Activated T-cell treated with anti-CD3 and anti-CD28 coated beads, Interleukin-2, amount 50 U/mL, for 1 hour (primary cell): ENCODE measurements around the gene CTXN1.
"Not testable (repeated sequence)": the region's sequence is repeated elsewhere in the genome, so short reads cannot be mapped to it uniquely, and the experiment has no call there.

Source experiments
- DNase-seq: peaks from one replicate; pipeline ENCODE4 v3.0.0-alpha.2; 2020

Gene CTXN1

GRCh38 chr19:7926021-7926726, at the start of gene CTXN1:
Gene CTXN1, minus strand, starts transcription at chr19:7926135. Its CDS starts 597 bp downstream, at chr19:7925538.
- peak; percentile 87 for DNase-seq

DNA sequence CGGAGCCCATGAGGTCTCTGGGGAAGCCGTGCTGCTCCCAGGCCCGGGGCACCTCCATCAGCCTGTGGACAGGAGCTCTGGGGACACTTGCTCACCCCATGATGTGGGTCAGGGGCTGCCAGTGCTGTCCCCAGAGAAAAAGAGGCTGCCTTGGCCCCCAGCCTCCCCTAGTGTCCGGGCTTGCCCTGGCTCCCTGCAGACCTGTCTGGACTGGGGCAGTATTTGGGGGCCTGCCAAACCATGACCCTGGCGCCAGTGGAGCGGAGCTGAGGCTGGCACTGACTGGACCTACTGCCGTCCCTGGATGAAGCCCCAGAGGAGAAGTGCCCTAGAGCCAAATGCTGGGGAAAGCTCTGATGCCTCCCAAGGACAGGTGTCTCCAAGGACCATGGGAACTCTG, 49.1 kb upstream of the CTXN1 start:
- DNase-seq: no peak

DNA sequence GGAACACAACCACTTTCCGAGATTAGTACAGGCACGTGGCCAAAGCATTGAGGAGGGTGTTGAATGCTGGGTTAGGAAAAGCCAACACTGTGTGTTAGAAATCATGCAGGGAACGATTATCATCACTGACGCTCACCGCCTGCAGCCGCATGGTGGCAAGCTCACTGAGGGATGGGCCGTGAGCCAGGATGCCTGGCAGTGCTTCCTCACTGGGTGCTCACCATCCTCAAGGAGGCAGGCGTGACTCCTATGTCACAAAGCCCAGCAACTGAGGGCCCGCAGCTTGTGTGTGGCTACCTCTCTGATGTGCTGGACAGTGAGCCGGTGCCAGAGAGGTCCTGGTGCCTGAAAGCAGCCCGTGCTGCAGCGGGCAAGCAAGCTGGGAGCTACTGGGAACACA, 47.9 kb upstream of the CTXN1 start:
- no peak for DNase-seq

GRCh38 chr19:7971553-7972520, 45.9 kb upstream of the CTXN1 start:
- no peak for DNase-seq

- no peak for DNase-seq
Observed at GRCh38 chr19:7970716-7971448, 44.9 kb upstream of the CTXN1 start.

- DNase-seq: no peak
Observed at GRCh38 chr19:7969555-7969939, 43.6 kb upstream of the CTXN1 start.

DNA sequence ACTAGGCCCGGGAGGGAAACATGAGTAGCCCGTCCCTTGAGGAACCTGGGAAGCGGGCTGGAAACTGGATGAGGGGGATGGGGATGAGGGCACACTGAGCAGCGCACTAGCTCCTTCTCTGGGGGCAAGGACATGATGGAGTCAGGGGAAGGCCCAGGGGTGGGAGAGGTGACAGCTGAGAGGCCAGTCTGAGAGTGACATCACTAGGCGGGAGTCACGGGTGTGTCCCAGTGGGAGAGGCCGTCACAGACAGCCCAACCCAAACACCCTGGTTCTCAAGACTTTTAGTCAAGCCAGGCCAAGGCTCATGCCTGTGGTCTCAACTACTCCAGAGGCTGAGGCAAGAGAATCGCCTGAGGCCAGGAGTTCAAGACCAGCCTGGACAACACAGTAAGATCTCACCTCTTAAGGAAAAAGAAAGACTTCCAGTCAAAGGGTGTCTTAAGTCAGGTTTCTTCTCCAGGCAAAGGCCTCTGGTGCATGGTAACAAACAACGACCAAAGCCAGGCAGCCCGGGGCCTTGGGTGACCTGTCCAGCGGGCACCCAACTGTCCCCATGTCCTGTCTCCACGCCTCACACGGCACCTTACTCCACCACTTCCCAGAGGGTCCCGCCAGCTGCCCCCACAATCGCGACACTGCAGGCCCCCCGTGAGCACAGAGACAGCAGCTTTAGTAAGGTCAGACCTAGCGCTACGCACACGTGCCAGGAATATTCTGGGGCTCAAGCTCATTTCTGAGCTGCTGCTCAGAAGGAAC, 43.0 kb upstream of the CTXN1 start:
- DNase-seq: no peak

GRCh38 chr19:7968008-7968795, 42.3 kb upstream of the CTXN1 start:
- no peak for DNase-seq

DNA sequence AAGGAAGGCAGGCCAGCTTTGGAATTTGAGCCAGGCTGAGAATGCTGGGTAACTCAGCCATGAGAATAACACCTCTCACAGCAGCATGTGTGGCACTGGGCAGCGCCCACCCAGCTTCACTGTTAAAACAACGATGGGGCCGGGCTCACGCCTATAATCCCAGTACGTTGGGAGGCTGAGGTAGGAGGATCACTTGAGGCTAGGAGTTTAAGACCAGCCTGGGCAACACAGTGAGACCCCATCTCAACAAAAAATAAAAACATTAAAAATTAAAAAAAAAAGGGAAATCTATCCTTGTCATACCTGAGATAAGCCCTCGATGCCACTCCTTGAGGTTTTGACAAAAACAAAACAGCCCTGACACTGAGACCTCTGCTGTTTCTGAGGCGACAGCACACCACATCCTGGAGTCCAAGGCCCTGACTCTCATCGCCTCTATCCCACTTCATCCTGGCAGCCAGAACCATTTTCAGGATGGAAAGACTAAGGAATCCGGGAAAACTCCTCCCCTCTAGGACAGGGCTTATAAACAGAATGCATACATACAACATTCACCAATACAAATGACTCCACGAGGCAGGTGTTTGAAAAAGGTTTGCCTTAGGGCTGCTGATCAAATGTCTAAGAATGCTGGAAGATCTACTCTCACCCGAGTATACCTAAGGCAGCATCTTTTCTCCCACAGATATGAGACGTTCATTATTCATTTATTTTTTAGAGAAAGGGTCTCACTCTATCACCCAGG, 40.2 kb upstream of the CTXN1 start:
- no peak for DNase-seq

DNA sequence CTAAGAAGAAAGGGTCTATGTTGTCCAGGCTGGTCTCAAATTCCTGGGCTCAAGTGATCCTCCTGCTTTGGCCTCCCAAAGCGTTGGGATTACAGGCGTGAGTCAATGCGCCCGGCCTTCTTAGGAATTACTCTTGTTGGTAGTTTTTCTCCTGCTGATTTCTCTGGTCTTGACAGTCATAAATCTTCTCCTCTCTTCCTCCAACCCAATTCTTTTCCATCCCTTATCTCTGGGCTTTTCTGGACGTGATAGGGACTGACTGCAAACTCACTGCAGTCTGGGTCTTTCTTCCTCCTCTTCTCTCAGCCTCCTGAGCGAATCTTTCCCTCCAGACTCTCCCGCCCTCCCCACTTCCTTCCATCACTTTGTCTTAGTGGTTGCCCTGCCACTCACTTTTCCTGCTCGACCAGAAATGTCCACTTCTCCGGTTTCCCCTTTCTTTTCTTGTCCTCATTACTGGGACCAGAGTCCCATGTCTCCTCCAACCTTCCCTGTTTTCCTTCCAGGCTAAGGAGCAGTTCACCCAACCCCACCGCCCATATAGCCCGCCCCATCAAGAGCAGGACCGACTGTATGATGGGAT, 39.4 kb upstream of the CTXN1 start:
- no peak for DNase-seq

- no peak for DNase-seq
Observed at GRCh38 chr19:7963566-7963965, 37.6 kb upstream of the CTXN1 start.

- no peak for DNase-seq
Observed at GRCh38 chr19:7962644-7963268, 36.8 kb upstream of the CTXN1 start.

DNA sequence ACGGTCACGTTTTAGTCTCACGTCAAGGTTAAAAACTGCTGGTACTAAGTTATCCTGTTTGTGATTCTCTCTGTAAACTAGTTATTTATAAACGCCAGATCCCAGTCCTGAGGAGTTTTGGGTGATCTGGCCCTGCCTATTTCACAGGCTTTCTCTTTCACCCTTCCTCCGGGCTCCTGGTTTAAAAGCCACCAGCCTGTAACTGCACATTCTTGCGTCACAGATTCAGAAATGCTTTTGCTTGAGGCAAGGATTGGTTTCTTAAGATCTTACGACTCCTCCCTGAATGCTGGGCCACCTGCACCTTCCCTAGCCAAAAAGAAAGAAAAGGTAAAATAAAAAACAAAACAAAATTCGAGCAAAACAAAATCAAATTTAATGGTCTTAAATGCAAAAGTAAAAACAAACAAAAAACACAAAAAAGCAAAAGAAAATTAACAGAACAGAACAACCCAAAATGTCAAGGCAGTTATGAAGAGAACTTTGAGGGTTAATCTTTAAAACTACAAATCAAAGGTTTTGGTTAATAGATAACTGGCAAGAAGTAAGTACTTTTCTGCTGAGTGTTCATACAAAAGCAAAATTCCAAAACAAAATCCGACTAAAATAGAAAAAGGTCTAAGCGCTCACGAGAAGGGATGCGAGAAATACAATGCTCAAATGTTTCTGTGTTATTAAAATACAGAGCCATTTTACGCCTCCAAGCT, 36.1 kb upstream of the CTXN1 start:
- no peak for DNase-seq

DNA sequence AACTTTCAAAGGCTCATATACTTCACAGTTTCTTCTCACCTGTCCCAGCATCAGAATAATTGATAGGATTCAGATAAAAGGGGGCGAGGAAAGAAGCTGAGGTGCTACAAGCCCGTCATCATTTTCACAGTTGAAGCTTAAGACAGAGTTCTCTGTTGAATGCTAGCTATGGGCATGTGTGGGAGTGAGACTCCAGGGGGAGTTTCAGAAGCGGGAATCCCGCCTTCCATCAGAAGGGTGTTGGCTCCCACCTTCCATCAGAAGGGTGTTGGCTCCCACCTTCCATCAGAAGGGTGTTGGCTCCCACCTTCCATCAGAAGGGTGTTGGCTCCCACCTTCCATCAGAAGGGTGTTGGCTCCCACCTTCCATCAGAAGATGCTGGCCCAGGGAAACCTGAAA, 35.1 kb upstream of the CTXN1 start:
- DNase-seq: not testable (repeated sequence)

GRCh38 chr19:7959211-7959610, 33.3 kb upstream of the CTXN1 start:
- DNase-seq: no peak

DNA sequence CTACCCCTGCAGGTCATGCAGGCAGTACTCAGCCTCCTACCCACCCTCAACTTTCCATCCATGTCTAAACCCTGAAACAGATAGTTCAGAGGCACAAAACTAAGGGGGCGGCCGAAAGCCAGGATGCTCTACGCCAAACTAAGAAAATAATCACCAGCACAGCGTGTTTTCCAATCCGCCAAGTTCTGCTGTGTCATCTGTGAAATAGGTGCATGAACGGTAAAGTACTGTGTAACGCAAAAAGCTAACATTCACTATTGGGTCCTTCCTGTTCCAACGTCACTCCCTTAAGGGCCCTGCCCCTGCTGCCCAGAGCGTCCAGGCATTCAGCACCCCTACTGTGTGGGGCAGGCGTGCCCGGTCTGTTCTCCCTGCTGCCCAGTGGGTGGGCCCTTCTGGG, 29.8 kb upstream of the CTXN1 start:
- no peak for DNase-seq

DNA sequence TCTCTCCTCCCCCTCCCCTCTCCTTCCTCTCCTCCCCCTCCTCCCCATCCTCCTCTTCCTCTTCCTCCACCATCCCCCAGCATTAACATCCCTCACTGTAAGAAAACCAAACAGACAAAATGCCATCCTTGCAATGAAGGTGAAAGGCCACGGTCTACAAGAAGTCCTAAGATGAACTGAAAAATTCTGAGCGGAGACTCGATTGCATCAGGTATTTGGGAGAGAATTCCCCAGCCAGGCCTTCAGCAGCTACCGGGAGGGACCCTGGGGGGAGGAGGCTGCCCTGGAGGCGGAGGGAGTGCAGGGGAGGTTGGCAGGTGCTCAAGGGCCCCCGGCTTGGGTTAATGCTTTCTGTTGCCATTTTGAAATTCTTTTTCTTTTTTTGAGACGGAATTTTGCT, 27.6 kb upstream of the CTXN1 start:
- DNase-seq: no peak

DNA sequence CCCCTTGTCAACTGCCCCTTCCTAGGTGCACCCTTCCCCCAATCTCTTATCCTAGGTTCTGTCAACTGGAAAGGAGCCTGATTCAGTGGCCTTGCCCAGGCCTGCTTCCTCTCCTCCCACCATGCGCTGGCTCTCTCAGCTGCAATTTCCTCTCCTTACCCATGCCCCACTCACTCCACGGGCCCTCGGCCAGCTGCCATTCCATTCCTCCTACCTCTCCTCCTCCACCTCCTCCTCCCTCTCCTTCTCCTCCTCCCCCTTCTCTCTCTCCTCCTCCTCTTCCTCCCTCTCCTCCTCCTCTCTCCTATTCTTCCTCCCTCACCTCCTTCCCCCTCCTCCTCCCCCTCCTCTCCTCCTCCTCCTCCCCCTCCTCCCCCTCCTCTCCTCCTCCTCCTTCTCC, 27.1 kb upstream of the CTXN1 start:
- no peak for DNase-seq

- DNase-seq: no peak
Observed at GRCh38 chr19:7947939-7948338, 22.0 kb upstream of the CTXN1 start.
